Measurements from ENCODE around the gene DOCK6.

Gene DOCK6
- total RNA-seq = 0 to 0.54 (median 0.21) reads per million in 4 donors

DNA sequence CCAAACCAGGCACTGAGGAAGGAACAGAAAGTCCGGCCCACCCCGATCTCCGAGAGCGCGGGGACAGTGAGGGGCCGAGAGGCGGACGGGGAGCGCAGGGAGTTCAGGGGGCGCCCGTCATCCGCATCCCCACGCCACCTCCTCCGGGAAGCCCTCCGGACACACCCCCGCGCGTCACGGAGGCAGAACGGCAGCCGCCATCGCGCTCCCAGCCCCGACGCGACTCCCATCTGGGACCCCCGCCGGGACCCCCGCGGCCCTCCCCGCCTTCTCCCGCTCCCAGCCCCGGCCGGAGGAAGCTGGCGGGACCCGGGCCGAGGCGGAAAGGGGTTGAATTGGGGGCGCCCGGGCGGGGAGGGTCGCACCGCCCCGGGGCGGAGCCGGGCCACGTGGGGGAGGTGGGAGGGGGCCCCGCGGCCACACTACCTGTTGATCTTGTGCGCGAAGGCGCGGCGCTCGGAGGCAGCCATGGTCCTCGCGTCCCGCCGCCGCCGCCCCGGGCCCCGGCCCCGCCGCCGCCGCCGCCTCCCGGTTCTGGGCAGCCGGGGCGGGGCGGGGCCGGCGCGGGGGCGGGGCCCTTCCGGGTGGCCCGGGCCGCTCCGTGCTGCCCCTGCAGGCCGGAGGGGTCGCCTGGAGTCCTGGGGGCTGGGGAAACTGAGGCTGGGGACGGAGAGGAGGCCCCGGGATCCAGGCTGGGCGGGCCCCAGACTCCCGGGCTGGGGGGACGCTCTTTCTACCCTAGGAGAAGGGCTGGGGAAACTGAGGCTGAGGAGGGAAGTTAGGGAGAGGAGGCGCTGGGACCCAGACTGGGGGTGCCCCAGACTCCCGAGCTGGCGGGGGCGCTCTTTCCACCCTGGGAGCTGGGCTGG is at the start of gene DOCK6:
Gene DOCK6 (minus strand): TSS at position 554 of the 869 bp plus-strand sequence. CDS start 84 bp downstream, at position 470.
- DNase-seq = no peak

DNA sequence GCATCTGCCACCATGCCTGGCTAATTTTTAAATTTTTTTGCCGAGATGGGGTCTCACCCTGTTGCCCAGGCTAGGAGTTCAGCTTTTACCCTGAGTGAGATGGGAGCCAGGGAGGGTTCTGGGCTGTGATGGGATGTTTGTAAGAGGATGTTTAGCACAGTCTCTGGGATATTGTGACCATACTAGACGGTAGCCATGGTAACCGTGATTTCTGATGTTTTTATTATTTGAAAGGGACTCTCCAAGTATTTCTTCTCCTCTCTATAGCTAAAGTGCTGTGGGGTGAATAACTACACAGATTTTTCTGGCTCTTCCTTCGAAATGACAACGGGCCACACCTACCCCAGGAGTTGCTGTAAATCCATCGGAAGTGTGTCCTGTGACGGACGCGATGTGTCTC is 44.0 kb upstream of the DOCK6 start:
- DNase-seq = no peak

GRCh38 chr19:11304936-11305335 is 42.6 kb upstream of the DOCK6 start:
- no peak for DNase-seq

- DNase-seq = no peak
These were observed 38.4 kb upstream of the DOCK6 start for GRCh38 chr19:11300811-11301120.

GRCh38 chr19:11299946-11300810 is 37.9 kb upstream of the DOCK6 start:
- DNase-seq = no peak

DNA sequence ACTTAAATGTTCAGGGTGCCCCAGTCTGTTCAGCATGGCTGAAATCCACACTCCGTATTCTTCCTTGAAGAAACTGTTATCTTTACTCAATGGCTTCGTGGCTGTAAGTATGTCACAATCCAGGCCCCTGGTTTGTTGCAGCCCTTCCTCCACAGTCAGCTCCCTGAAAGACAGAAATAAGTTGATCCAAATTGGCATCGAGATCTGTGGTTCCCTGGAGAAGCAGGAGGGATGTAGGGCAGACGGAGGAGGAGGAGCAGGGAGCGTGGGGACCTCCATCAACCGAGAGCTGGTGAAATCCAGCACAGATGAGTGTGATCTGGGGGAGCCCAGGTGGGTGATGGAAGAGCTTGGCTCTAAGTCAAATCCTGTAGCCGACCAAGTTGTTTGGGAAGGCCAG is 33.9 kb upstream of the DOCK6 start:
- DNase-seq = no peak

GRCh38 chr19:11295665-11296245 is 33.4 kb upstream of the DOCK6 start, which contains the start of gene TSPAN16:
Gene TSPAN16 (plus strand): TSS chr19:11296160. CDS start chr19:11296298, 138 bp downstream.
- DNase-seq = no peak

DNA sequence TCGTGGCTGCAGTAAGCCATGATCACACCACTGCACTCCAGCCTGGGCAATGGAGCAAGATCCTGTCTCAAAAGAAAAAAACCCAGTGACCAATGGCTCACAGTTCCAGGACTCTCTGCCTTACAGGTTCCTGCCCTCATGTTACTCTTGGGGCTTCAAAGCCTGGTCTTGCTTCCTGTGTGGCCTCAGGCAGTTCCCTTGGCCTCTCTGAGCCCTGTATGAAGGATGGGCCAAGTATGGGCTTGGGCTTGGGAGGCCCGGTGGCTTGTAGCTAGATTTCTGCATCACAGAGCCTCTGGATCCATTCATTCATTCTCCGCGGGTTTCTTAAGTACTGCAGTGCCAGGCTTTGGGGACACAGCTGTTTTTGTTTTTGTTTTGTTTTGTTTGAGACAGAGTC is 32.9 kb upstream of the DOCK6 start:
- no peak for DNase-seq

DNA sequence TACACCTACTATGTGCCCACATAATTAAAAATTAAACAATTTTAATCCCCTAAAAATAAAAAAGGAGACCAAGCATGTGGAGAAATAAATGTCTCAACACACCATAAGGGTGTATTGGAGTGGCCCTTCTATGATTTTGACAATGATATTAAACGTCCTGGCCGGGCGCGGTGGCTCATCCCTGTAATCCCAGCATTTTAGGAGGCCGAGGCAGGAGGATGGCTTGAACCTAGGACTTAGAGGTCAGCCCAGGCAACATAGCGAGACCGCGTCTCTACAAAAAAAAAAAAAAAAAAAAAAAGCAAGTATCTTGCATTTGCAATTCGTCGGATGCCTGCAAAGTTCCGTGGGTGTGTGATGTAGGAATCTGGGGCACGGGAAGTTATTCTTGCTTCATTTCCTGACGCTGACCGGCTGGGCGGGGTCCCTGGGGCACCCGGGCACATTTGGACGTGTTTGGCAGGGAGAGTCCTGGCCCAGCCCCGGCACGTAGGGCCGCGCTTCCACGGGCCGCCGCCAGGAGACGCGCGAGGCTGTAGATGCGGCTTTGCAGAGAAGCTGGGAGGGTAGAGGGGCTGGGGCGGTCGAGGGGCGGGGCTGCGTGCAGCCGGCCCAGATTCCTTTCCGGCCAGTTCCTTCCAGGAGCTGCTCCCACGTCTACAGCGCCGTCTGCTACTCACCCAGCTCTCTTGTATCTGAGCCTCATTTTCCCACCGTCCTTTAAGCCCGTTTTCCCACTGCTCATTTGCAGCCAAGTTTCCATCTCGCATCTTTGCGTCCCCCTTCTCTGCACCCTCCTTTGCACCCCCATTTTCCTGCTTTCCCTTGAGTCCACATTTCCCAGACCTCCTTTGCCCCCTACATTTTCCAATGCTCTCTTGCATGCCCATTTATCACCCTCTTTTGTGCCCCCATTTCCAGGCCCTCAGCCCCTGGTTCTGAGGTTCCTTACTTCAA is 31.4 kb upstream of the DOCK6 start:
- DNase-seq = peak; percentile 51 to 83 (median 66)

GRCh38 chr19:11291991-11292390 is 29.7 kb upstream of the DOCK6 start:
- DNase-seq = no peak

GRCh38 chr19:11291415-11291814 is 29.1 kb upstream of the DOCK6 start:
- DNase-seq = no peak

- no peak for DNase-seq
These were observed 27.9 kb upstream of the DOCK6 start for GRCh38 chr19:11290256-11290655.

- DNase-seq = no peak
These were observed 26.0 kb upstream of the DOCK6 start for GRCh38 chr19:11288349-11288748.

DNA sequence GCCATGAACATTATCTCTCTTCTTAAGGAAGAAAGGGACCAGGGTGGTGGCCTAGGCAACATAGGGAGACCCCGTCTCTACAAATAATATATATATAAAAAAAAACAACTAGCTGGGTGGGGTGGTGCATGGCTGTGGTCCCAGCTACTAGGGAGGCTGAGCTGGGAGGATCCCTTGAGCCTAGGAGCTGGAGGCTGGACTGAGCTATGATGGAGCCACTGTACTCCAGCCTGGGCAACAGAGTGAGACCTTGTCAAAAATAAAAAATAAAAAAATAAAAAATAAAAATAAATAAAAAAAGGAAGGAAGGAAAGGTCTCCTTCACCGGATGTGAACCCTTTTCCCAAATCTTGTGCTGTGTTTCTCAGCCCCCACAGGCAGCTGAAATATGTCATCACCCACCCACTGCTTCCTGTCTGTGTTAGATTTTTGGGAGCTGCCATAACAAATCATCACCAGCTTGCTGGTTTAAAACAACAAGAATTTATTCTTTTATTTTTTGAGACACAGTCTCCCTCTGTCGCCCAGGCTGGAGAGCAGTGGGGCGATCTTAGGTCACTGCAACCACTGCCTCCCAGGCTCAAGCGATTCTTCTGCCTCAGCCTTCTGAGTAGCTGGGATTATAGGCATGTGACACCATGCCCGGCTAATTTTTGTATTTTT is 24.1 kb upstream of the DOCK6 start:
- DNase-seq = no peak

DNA sequence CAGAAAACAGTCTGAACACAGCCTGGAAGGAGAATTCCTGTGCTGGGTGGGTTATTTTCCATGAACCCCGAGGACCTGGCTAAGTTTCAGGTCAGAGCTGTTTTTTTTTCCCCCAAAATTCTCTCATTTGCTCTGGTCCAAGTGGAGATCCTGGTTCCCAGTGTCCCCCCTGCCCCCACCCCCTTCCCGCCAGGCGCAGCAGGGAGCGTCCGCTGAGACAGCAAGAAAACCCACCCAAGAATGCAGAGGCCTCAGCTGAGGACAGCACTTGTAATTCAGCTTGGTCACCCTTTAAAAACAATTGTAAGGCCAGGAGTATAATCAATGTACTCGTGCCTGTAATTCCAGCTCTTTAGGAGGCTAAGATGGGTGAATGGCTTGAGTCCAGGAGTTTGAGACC is 22.2 kb upstream of the DOCK6 start:
- no peak for DNase-seq

- DNase-seq = no peak
These were observed 19.2 kb upstream of the DOCK6 start for GRCh38 chr19:11281356-11282049.

GRCh38 chr19:11279505-11280236 is 17.3 kb upstream of the DOCK6 start:
- DNase-seq = peak in 4 of 5 donors; percentile 18 to 87 (median 28)

DNA sequence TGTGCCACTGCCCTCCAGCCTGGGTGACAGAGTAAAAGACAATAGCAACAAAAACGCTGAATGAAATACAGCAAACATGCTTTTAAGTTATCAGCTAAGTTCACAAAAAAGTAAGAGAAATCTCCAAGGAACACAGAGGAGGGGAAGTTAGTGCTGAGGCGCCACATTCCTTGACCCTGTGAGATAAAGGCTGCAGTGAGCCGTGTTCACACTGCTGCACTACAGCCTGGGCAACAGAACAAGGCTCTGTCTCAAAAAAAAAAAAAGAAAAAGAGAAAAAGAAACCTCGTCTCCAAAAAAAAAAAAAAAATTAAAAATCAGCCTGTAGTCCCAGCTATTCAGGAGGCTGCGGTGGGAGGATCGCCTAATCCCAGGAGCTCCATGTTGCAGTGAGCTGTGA is 16.3 kb upstream of the DOCK6 start:
- no peak for DNase-seq

- DNase-seq = no peak
These were observed 12.3 kb upstream of the DOCK6 start for GRCh38 chr19:11274533-11275086.

DNA sequence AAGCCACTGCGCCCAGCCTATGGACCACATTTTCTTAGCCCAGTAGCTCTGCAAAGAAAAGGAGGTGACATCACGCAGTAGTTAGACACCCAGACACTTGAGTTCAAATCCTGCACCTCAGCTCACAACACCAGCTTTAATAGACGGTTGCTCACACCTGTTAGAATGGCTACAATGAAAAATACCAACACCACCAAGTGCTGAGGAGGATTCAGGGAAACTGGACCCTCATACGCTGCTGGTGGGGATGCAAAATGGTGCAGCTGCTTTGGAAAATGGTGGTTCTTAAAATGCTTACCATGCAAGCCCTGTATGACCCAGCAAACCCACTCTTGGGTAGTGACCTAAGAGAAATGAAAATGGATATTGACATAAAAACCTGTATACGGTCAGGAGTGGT is 11.7 kb upstream of the DOCK6 start:
- DNase-seq = no peak

Measured in T-helper 1 cell (primary cell).